GM21576 (cell line): ENCODE measurements around the gene RAD51B.

Source experiments
- ATAC-seq: cut with Tn5 transposase; IDR thresholded peaks from one replicate; pipeline ENCODE4 v1.9.1; 2021; ENCODE audit warnings: mild to moderate bottlenecking, moderate library complexity; ENCODE audit not compliant: unreplicated experiment

The RAD51B gene

DNA sequence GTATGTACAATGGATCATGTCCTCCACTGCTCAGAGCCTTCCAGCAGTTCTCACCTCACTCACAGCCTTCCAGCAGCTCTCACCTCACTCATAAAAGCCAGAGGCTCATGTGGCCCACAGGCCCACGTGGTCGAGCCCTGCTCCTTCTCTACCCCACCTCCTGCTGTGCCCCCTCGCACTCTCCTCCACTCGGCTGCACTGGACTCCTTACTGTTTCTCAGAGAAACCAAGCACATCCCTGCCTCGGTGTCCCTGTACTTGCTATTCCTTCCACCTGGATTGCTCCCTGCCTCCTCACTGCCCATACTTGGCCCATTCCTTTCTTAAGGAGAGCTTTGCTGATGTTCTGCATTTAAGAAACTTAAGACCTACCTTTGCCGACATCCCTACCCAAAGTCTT lies 753.5 kb downstream of the RAD51B start:
- ATAC-seq, result no peak

GRCh38 chr14:68573722-68574121 lies 754.1 kb downstream of the RAD51B start:
- no peak for ATAC-seq

DNA sequence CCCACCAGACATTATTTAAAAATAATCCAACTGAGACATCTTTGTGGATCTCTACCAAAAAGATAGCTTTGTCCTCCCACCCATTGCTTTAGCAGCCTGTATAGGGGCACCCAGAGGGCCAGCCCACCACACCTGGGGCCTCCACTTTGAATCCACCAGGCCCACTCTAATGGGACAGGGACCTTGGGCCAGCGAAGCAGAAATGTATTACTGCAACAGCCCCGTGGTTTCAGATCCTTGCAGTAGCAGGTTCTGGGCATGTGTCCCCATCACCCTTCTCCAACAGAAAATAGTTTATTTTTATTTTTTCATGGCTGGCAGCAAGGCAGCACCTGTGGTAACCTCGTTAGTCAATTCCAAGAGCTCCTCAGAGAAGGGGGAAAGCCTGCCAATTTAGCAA lies 754.9 kb downstream of the RAD51B start:
- ATAC-seq, result no peak

DNA sequence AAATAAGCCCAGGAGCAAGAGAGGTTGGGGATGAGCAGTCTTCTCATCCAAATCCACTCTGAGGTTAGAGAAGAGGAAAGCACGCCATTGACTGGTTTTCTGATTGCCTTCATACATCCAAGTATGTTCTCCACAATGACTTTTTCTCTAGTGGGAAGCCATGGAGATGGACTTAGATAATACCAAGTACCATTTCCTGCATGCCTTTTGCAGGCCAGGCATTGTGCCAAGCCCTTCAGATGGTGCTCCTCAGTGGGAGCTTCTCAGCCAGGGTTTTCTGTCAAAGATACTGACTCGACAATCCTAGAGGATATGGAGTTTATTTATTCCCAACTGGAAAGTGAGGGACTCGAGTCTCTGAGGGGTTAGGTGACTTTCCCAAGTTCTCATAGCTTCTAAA lies 755.3 kb downstream of the RAD51B start:
- ATAC-seq, result no peak

DNA sequence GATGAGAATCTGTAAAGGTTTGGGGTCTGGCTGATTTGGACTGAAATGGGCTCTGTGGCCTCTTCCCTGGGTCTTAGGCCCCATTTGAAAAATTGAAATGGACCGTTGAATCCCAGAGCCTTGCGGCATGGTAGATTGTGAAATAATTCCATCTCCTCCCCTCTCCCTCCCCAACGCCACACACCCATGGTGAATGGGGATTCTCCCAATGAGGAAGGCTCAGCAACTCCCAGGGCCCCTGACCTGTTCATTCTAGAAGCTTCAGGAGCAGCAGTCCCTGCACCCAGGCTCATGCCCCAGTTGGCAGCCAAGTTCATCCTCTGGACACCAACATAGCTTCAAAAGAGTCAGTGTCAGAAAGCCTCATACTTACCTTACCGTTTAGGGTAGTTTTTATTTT lies 755.8 kb downstream of the RAD51B start:
- no peak for ATAC-seq

DNA sequence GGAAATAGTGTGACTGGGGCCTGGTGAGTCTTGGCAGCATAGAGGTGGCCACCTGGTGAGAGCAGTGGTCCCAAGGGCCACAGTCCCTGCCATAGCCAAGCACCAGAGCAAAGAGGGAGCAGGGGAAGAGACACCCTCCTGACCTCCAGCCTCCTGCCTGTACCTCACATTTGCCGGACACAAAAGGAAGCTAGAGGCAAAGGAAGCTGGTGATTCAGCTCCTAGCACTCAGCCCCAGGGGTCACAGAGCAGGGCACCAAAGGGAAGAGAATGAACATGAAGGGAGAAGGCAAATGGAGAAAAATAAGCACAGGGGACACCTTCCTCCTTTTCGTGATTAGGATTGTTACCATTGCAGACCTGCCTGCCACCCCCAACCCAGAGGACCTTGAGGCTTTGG lies 756.5 kb downstream of the RAD51B start:
- ATAC-seq, result no peak

- no peak for ATAC-seq
Measured at GRCh38 chr14:68576496-68577244, 757.1 kb downstream of the RAD51B start.

GRCh38 chr14:68577802-68578541 lies 758.4 kb downstream of the RAD51B start:
- ATAC-seq, result no peak

GRCh38 chr14:68578597-68578996 lies 759.0 kb downstream of the RAD51B start:
- no peak for ATAC-seq

- ATAC-seq, result no peak
Measured at GRCh38 chr14:68580096-68580645, 760.6 kb downstream of the RAD51B start.

GRCh38 chr14:68580671-68581070 lies 761.1 kb downstream of the RAD51B start:
- ATAC-seq, result no peak

GRCh38 chr14:68583548-68584280 lies 764.1 kb downstream of the RAD51B start:
- ATAC-seq, result no peak

GRCh38 chr14:68584786-68585185 lies 765.2 kb downstream of the RAD51B start:
- ATAC-seq, result no peak

DNA sequence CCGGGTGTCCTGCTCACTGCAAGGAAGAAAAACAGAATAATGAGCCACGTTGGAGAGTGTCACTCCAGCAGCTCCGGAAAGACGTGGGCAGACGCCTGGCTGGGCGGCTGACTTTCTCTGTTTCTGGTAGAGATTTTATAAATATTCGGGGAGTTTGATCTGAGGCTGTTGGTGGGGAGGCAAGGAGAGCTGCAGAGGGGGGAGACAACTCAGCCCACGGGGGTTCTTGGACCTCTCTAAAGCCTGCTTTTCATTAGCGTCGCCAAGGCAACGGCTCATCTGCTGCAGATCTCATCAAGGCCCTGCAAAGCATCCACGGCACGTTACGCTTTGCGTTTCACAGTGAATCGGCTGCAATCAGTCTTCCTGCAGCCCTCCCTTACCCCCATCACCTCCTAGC lies 766.1 kb downstream of the RAD51B start:
- no peak for ATAC-seq

- ATAC-seq, result no peak
Measured at GRCh38 chr14:68586896-68587751, 767.5 kb downstream of the RAD51B start.

- no peak for ATAC-seq
Measured at GRCh38 chr14:68587931-68588330, 768.4 kb downstream of the RAD51B start.

GRCh38 chr14:68589447-68590200 lies 770.0 kb downstream of the RAD51B start:
- ATAC-seq, result no peak

- no peak for ATAC-seq
Measured at GRCh38 chr14:68590201-68590522, 770.6 kb downstream of the RAD51B start.

GRCh38 chr14:68591786-68592185 lies 772.2 kb downstream of the RAD51B start:
- no peak for ATAC-seq

DNA sequence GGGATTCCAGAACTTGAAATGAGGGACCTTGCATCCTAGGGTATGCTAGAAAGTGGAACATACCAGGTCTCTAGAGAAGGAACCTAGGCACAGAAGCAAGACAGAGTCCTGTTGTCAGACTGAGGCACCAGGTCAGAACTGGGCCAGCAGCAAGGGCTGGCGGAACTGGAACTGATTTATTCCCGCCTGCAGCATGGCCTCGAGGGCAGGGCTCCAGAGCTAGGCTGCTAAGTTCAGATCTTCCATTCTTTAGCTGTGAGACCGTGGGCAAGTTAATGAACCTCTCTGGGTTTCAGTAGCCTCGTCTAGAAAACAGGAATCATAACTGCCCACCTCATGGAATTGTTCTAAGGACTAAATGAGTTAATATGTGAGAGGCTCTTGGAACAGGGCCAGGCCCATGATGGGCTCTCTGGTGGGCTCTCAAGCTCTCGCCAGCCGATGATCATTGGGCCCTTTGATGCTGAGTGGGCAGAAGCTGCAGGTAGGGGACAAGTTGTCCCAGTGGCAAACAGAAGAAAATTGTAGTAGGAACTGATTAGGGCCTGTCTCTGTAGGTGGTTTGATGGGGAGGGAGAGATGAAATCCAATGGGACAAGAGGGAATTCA lies 773.5 kb downstream of the RAD51B start:
- no peak for ATAC-seq
